Activated B cell treated with CpG ODN at 0.5 μM for 24 hours (primary cell): ENCODE measurements around the gene COX5A. TPM values are rescaled to one million over a fixed set of nuclear protein-coding genes. Genes with fewer than 3 reads are reported as not detected.

ENCODE experiments used
- ATAC-seq: fragments of 200-7000 bp; cut with Tn5 transposase; one replicate; pipeline ENCODE4 v1.10.0; 2021; ENCODE audit warnings: low read depth, mild to moderate bottlenecking, moderate library complexity
- CTCF ChIA-PET: fragments of 350-600 bp; sonication (Branson Sonifier 250); formaldehyde crosslinking; loops from one replicate; lab custom pipeline; 2021; ENCODE audit warnings: antibody characterized with exemption; lab: Charles Lee
- POLR2A ChIA-PET: fragments of 350-600 bp; sonication (Branson Sonifier 250); formaldehyde crosslinking; loops from one replicate; lab custom pipeline; 2021; ENCODE audit warnings: antibody characterized with exemption; lab: Charles Lee
- DNase-seq: peaks from one replicate; pipeline ENCODE4 v3.0.0; 2022
- H3K27ac Mint-ChIP-seq: one replicate; pipeline ENCODE4 v1.8.0; 2020; ENCODE audit warnings: mixed read lengths
- H3K27me3 Mint-ChIP-seq: one replicate; pipeline ENCODE4 v1.8.0; 2021; ENCODE audit warnings: mixed read lengths
- H3K36me3 Mint-ChIP-seq: one replicate; pipeline ENCODE4 v1.8.0; 2021; ENCODE audit warnings: low read depth, mixed read lengths
- H3K4me1 Mint-ChIP-seq: one replicate; pipeline ENCODE4 v1.8.0; 2021; ENCODE audit warnings: mixed read lengths
- H3K4me3 Mint-ChIP-seq: one replicate; pipeline ENCODE4 v1.8.0; 2020; ENCODE audit warnings: mild to moderate bottlenecking, mixed read lengths
- H3K9me3 Mint-ChIP-seq: one replicate; pipeline ENCODE4 v1.8.0; 2020; ENCODE audit warnings: mixed read lengths
- CTCF ChIP-seq: fragments of 200-600 bp; IDR thresholded peaks from one replicate; pipeline ENCODE4 v1.8.0; 2022; ENCODE audit warnings: antibody characterized with exemption, mild to moderate bottlenecking
- intact Hi-C: fragments of 100-400 bp; cut with micrococcal nuclease; formaldehyde crosslinking; loops from one replicate; pipeline ENCODE4 v1.15.1; 2024
- total RNA-seq: library from RNA; stranded (reverse); gene quantifications from 2 replicates; pipeline ENCODE4 v1.2.3, GENCODE V29; 2022

The COX5A gene
- total RNA-seq: 150 and 159 TPM in 2 replicates

GRCh38 chr15:74937590-74938371 lies at the start of gene COX5A:
Gene COX5A (minus strand): TSS chr15:74938073. CDS start chr15:74938014, 59 bp downstream.
- H3K4me3 Mint-ChIP-seq: peak within 1 kb of the TSS; percentile 86
- ChIA-PET CTCF (interaction anchor here (1.9 kb wide), 1 partner anchor 12 kb away, joined by 7 read pairs; no protein-coding TSS in a partner anchor), POLR2A (interaction anchor here (0.6 to 1.8 kb wide), 21 partner anchors 19 to 702 kb away, joined by 3 to 10 read pairs (median 4); partner anchors contain the start of genes ARID3B, FAM219B, IMP3 and MPI)
- H3K27ac Mint-ChIP-seq: peak within 1 kb of the TSS; percentile 90
- H3K4me1 Mint-ChIP-seq: peaks cover 34% of the 10 kb centered on the region
- ATAC-seq (peak; percentile 97), DNase-seq (peak; percentile 86)
- H3K27me3 Mint-ChIP-seq: no peaks in the 10 kb centered on the region
- intact Hi-C loops: loop anchor here (1.0 to 5.0 kb wide), 8 partner anchors 19 to 513 kb away; partner anchors contain the start of genes CLK3, EDC3, FAM219B and RPP25
- no peak for TF ChIP-seq CTCF
- H3K36me3 Mint-ChIP-seq: peaks cover 9% of the 10 kb centered on the region
- H3K9me3 Mint-ChIP-seq: no peaks in the 10 kb centered on the region

GRCh38 chr15:74983725-74984231 lies 45.9 kb upstream of the COX5A start:
- TF ChIP-seq CTCF: no peak
- Mint-ChIP-seq H3K9me3 (no peaks in the 10 kb centered on the region), H3K4me3 (no peak overlapping the region), H3K36me3 (no peaks in the 10 kb centered on the region), H3K27me3 (peaks cover 43% of the 10 kb centered on the region), H3K4me1 (peaks cover 5% of the 10 kb centered on the region), H3K27ac (no peak overlapping the region)
- ChIA-PET POLR2A (no interaction called here), CTCF (no interaction called here)
- intact Hi-C loops: no loop called here
- ATAC-seq: peak; percentile 54
- no peak for DNase-seq

DNA sequence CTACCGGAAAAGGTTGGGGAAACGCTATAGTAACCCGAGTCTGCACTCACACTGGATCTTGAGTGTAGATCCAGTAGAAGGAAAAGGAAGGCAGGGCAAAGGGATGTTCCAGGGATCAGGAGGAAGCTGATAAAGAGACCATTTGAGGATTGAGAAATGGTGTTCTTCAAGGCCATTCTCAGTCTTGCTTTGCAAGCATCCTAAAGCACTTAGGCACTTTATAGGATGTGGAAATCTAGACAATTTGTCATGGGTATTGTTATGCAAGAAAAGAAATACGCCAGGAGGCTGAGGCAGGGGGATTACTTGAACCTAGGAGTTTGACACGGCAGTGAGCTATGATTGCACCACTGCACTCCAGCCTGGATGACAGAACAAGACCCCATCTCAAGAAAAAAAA lies 44.3 kb upstream of the COX5A start:
- DNase-seq: no peak
- no peak for TF ChIP-seq CTCF
- no peak overlapping the region for H3K27ac Mint-ChIP-seq
- H3K4me1 Mint-ChIP-seq: peaks cover 5% of the 10 kb centered on the region
- no peaks in the 10 kb centered on the region for H3K9me3 Mint-ChIP-seq
- H3K27me3 Mint-ChIP-seq: peaks cover 40% of the 10 kb centered on the region
- ChIA-PET CTCF (no interaction called here), POLR2A (no interaction called here)
- intact Hi-C loops: no loop called here
- H3K4me3 Mint-ChIP-seq: no peak overlapping the region
- no peaks in the 10 kb centered on the region for H3K36me3 Mint-ChIP-seq
- ATAC-seq: no peak

- ChIA-PET POLR2A (interaction anchor here (0.7 kb wide), 1 partner anchor 359 kb away, joined by 8 read pairs; no protein-coding TSS in a partner anchor), CTCF (no interaction called here)
- peaks cover 24% of the 10 kb centered on the region for H3K27me3 Mint-ChIP-seq
- H3K4me3 Mint-ChIP-seq: no peak overlapping the region
- no peaks in the 10 kb centered on the region for H3K4me1 Mint-ChIP-seq
- ATAC-seq: no peak
- H3K9me3 Mint-ChIP-seq: no peaks in the 10 kb centered on the region
- H3K36me3 Mint-ChIP-seq: no peaks in the 10 kb centered on the region
- H3K27ac Mint-ChIP-seq: no peak overlapping the region
- DNase-seq: no peak
- TF ChIP-seq CTCF: no peak
- intact Hi-C loops: no loop called here
Observed at GRCh38 chr15:74978503-74978902, 40.6 kb upstream of the COX5A start.

GRCh38 chr15:74978077-74978476 lies 40.2 kb upstream of the COX5A start:
- ATAC-seq (no peak), DNase-seq (no peak)
- CTCF ChIA-PET: no interaction called here
- H3K36me3 Mint-ChIP-seq: no peaks in the 10 kb centered on the region
- no peak overlapping the region for H3K27ac Mint-ChIP-seq
- no peaks in the 10 kb centered on the region for H3K4me1 Mint-ChIP-seq
- H3K27me3 Mint-ChIP-seq: peaks cover 26% of the 10 kb centered on the region
- POLR2A ChIA-PET: no interaction called here
- no peak for TF ChIP-seq CTCF
- H3K9me3 Mint-ChIP-seq: no peaks in the 10 kb centered on the region
- H3K4me3 Mint-ChIP-seq: no peak overlapping the region
- intact Hi-C loops: no loop called here
